GM19397 (cell line): ENCODE data around the gene NR6A1.

Source experiments
- ATAC-seq: cut with Tn5 transposase; IDR thresholded peaks from one replicate; pipeline ENCODE4 v1.9.1; 2021; ENCODE audit warnings: mild to moderate bottlenecking, moderate library complexity; ENCODE audit not compliant: unreplicated experiment

Gene NR6A1

DNA sequence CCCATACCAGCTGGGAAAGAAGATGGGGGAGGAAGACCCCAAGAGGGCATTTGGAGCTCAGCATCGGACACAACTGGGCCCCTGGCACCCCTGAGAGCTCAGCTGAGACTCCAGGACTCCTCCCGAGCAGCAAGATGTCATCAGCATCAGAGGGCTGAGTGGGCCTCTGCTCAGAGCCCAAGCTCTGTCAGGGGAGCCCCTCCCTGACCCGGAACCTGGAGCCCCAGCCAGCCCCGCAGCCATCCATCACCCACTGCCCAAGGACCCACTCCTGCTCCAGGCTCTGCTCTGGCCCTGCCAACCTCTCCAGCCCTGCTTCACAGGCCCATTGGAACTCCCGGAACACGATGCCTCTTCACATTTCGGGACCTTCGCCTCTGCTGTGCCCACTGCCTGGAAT lies 273.7 kb downstream of the NR6A1 start:
- no peak for ATAC-seq

DNA sequence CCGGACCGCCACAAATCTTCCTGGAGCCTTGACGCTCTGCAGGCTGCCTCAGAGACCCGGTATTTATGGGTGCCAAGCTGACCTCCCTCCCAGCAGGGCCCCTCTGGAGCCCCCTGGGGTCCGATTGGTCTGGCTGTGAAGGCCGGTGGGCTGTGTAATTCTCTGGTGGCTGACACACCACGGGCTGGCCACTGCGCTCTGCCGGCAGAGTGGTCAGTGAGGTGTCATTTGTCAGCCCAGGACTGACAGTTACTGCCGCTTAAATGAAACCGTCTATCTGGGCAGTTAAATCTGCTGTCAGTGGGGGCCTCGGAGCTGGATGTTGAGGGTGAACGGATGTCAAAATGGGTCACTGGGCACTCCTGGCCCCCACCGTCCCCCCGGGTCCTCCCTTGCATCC lies 274.6 kb downstream of the NR6A1 start:
- no peak for ATAC-seq

DNA sequence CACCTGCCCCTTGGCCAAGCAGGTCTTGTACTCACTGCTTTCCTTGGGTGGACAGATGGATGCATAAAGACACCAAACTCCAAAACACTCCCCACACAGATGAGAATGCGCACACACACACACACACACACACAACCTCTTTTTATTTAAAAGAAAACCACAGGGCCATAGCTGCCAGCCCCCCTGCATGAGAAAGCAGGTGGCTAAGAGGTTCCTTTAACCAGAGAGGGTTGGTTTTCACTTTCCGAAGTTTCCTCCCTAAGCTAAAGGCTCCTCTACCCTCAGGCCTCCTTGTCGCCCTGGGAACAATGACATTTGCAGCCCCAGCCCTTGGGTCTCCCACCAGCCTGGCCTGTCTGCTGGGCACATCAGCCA lies 275.0 kb downstream of the NR6A1 start:
- ATAC-seq: no peak

DNA sequence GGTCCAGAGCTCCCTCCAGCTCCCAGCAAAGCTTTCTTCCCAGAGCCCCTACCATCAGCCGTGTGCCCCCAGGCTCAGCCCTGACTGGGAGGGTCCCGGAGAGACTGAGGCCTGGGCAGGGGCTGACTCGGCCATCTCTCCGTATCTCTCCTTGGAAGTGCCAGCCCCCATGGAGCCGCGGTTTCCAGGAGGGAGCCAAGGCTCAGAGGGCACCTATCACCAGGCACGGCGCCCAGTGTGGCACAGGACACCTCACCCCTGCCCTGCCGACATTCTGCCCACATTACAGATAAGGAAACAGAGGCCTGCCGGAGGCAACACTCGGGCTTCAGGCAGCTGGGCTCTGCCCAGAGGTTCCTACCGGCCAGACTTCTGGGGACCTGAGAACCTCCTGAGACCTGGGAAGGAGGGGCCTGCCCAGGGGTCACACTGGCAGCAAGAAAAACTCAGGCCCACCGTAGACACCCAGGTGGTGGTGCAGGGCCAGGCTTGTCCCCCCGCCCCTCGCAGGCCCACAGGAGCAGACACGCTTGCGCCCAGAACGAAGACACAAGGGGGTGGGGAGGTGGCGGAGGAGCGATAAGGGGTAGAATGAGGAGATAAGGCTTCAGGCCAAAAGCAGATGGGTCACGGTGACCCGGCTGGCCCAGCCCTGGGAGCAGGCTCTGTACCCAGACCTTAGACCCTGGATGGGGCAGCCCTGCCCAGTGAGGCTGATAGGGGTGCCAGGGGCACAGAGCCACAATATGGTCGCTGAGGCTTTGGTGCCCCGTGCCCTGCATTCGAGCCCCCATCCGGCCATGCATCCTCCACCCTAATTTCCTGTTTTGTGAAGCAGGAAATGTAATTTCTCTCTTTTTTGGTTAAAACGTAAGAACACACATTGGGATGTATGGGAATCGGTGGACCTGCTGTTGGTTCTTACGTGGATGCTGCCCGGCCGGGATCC lies 275.7 kb downstream of the NR6A1 start:
- no peak for ATAC-seq

DNA sequence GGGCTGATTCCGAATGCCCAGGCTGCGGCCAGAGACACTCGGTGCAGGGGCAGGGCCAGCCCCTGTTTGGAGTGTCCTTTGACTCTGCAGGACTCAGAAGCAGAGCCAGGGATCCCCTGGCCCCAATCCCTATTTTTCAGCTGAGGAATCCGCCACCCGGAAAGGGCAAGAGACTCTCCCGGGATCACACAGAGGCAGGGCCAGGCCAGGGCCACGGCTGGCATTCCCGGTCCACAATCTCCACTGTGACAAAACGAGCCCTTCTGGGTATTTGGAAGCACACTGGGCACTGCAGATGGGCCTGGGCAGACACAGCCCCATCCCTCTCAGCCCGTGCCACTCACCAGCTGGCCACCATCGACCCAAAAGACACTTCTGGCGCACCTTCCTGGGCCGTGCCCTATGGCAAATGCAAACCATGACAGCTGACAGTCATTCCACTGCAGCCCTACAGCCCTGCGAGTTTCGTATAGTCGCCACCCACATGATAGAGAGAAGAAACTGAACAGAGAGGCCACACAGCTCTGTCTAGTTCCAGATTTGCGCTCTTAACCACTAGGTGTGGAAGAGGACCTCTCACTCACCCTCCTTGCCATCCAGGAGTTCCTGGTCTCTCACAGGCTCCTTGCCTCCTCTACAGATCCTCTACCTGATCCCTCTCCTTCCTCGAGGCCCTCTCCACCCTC lies 277.2 kb downstream of the NR6A1 start:
- ATAC-seq: no peak

DNA sequence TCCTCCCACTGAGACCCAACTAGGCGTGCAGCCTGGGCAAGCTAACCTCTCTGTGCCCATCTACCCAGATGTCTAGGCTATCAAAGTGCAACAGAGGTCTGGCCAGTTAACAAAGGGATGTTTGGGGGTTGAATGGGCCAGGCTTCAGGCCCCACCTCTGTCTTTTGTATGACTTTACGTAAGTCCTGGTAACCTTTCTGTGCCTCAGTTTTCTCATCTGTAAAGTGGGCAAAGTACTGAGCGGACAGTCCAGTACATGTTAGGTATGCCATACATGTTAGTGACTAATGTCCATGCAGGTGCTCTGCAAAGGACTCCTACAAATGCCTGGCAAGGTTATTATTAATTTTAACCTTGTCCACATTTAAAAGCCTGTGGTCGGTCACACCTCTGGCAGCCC lies 277.9 kb downstream of the NR6A1 start:
- no peak for ATAC-seq

DNA sequence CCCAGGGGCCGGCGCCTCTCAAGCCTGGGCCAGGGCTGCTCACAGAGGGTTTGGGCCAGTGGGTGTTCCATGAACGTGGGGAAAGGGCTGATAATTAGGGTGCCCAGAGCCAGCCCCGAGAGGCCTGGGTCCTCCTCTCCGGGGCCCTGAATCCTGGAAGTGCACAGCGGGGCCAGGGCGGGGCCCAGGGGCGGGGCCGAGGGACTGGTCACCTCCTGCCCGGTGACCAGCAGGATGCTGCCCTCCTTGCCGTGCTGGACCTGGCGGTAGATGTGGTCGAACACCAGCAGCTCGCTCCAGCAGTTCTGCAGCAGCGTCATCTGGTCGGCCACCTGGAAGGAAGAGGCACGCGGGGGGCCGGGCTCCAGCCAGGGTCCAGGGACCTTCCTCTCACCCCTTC lies 278.3 kb downstream of the NR6A1 start:
- no peak for ATAC-seq

DNA sequence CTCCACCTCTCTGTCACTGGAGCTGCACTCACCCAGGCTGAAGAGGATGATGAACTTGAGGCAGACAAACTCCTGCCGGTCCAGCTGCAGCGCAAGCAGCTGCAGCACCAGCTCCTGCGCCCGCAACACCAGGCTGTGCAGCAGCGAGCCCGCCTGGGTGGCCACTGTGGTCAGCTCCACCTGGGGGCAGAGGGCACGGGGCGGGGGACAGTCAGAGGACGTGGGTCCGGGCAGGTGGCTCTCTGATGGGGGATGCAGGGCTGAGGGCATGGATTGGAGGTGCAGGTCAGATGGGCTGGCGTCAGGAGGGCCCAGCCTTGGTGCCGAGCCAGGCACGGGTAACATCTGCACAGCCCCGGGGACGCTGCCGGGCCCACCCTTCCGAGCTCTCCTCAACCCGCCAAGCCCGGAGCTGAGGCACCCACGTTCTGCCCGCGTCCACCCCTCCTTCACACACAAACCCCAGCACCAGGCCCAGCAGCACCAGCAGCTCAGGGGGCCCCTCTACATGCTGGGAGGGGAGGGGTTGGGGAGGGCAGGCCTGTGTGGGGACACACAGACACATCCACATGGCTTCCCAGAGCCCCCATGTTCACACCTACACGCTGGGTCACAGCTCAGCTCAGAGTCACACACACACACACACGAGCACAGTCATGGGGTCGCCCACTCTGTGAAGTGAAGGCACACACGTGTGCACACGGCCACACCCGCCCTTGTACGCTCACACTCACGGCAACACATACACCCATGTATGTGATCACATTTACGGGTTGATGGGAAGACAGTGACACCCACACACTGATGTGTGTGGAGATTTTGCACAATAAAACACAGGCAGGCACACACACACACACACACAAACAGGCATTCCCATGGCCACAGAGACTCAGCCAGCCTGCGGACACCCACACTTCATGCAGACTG lies 279.8 kb downstream of the NR6A1 start:
- no peak for ATAC-seq

DNA sequence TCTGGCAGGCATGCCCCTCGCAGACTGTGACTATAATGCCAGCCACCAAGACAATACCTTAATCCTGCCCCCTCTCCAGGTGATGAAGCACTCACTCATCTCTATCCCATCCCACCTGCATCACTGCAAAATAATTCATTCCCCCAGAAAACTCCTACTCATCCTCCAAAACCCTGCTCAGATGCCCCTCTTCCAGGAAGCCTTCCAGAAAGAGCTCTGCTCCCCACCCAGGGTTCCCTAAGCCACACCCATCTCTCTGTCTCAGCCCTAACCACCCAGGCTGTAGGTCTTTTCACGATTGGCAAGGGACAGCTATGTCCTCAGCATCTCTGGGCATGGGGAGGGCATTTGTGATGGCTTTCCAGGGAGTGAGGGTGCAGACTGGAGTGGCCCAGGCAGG lies 281.1 kb downstream of the NR6A1 start:
- no peak for ATAC-seq

DNA sequence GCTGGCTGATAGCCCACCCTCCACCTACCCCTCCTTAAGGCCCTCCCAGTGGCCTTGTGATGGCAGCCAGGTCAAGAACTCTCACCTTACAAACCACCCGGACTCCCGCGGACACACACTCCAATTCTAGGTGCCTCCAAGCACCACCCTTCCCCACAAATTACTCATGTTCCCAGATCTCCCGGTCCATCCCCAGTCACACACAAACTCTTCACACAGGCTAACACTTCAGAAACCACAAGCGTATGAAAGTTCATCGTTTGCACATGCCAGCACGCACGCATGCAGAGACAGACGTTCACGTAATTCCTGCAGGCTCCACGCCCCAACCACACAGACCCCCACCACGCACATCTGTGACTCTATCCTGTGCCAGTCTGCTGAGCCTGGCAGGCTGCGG lies 281.9 kb downstream of the NR6A1 start:
- no peak for ATAC-seq

DNA sequence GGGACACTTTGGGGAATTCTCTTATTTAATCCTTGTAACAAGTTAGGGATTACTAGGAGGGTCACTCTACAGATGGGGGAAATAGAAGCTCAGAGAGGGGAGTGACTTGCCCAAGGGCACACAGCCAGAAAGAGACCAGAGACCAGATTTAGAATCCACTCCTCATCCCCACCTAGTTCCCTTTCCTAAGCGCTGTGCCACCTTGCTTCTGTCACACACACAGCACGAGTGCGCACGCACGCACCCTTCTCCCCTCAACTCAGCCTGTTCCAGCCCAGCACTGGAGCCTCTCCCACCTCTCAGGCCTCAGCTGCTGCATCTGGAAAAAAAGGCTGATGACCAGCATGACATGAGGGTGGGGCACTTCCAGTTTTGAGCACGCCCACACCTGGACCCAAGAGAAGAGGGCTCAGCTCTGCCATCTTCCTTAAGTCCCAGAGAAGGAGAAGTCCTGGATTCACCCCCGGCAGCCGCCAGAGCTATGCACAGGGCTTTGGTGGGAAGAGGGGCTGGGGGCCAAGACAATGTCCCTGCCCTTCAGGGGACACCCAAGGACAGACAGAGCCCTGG lies 282.4 kb downstream of the NR6A1 start:
- no peak for ATAC-seq

DNA sequence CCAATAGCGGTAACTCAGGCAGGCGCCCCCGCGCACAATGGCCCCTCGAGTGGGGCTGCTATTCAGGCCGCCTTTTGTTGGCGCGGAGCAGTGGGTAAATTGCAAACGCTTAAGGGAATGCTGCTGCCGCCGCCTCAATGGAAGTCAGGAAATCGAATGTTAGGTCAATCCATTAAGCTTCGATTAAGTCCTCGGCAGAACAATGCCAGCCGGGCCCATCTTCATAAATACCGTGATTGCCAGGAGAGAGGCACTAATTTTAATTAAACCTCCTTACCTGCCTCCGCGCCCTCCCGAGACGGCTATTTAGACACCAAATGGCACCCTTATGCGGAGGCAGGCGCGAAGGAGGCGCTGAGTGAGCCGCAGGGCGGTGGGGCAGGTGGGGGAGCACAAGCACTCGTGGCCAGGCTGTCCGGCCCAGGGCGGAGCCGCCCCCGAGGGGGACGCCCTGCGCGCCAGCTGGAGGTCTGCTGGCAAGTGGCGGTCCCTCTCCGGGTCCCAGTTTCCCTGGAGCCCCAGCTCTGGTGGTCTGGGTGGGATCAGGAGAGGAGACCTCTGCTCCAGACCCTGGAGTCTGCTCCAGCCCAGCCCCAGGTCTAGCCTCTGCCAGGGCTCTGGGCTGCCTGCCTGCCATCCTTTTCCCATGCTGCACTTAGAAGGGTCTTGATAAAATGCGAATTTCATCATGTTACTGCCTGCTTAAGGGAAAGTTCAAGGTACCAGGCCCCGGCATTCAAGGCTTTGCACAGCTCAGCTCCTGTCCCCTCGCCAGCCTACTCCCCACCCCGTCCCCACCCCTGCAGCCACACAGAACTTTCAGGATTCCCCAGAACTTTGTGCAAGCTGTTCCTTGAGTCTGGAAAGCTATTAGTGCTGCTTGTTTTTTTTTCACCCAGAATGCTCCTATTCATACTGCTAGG lies 283.6 kb downstream of the NR6A1 start:
- no peak for ATAC-seq

DNA sequence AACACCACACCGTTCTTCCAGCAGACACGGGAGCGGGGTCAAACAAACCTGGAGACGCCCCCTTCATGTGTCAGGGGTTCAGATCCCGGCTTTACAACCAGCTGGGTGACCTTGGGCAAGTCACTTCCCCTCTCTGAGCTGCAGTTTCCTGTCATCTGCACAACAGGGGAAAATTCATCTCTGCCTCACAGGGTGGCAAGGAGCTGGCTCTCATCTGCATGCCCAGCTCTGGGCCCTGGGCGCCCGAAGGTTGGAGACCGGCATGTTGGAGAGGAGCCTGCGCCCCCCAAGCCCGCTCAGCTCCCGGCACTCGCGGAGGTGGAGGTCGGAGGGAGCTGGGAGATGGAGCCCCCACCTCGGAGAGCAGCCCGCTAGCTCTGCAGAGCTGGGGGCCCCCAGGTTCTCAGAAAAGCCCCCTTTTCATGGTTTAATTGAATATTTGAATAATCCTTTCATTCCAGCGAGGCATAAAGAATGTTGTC lies 284.3 kb downstream of the NR6A1 start:
- ATAC-seq: no peak

DNA sequence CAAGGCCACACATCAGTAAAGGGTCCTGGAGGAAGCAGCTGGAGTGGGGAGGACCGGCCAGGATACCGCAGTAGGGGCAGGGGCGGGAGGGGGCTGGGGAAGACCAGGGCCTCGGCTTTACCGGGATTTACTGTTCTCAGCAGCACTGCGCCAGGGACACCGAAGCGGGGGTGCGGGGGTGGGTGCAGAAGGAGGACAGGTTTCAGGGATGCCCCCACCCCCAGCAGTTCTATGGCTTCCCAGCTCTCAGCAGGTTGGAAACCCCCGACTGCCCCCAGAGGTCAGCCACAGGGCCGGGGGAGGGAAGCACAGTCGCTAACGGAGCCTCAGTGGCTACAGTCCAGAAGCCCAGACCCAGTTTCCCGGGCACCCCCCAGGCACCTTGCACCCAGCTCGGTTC lies 285.2 kb downstream of the NR6A1 start:
- no peak for ATAC-seq

DNA sequence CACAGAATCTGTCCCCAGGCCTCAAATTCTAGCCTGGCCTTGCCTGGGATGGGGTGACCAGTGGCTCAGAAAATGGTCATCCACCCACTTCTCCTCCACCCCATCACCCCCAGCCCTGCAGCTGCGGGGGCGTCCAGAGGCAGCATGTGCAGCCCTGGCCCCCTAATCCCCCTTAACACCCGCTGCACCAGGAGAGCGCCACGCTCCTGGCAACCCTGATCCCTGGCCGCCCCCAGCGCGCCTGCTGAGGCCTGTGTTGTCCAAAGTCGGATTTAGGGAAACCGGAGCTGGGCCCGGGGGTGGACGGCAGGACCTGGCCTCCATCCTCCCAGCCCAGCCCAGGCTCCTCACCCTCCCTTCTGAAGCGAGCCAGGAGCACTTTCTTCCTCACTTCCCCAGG lies 285.9 kb downstream of the NR6A1 start:
- ATAC-seq: no peak

DNA sequence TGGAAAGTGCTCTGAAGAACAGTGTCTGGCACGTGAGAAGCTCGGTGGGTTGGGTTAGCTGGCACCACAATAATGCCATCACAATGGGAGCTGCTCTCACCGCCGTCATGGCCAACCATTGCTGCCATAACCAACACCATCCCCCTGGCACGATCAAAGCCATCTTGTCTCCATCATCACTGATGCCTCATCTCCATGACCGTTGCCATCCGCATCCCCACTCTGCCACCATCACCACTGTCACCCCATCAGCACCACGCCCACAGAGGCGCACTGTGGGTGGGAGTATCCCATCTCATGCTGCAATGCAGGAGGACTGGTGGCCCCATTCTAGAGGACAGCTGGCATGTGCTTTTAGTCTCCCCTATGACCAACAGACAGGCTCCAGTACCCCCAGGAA lies 287.6 kb downstream of the NR6A1 start:
- no peak for ATAC-seq

DNA sequence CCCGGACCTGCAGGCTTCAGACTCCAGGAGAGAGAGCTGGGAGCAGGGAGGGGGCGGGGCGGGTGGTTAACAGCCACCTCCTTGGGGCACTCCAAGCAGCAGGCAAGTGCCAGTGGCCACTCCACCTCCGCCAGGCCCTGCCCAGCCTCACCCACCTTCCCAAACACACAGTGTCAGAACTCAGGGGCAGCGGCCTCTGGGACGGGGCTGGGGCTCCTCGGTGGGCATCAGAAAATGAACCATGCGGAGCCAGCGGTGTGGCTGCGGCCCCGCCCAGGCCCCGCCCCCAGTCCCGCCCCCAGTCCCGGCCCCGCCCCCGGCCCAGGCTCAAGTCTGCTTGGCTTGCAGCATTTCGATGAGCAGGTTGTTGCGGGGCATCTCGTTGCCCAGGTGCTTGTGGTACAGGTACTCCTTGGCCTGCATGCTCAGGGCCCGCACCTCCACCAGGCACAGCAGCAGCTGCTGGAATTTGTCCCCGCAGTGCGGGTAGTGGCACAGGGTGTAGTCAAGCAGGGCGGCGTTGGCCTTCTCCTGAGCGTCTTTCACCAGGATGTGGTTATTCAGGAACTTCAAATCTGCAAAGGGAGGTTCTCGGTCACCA lies 288.6 kb downstream of the NR6A1 start:
- ATAC-seq: no peak

DNA sequence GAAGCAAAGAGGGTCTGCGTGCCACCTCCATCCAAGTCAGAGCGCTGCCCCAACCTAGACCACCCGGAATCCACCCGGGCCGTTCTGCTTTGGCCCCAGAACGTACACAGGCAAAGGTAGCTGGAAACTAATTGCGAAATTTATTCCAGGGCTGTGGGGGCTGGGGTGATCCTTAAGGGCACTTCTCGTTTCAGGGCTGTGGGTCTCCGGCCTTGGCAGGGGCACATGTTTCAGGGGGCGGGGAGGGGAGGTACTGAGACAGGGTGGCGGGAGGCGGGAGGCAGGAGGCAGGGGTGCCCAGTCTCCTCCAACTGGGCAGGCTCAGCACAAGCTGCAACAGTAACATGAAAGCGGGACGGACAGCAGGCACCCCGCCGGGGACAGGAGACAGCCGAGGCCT lies 290.0 kb downstream of the NR6A1 start:
- no peak for ATAC-seq

DNA sequence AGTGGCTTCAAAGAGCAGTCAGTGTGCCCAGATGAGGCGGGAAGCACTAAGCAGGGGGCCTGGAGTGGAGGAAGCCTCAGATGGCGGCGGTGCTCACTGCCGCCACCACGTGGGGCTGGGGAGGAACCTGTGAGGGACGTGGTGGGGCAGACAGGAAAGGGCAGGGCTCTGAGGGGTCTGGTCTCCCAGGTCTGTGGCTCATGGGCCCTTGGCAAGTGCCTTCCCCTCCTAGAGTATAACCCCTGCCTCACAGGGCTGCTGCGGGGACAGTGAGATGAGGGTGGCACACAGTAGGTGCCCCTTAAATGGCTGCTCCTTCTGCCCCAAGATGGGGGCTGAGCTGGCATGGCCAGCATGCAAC lies 290.5 kb downstream of the NR6A1 start:
- ATAC-seq: no peak
